GM21367 (cell line): Measurements from ENCODE around the gene GAREM2.
A peak's percentile ranks its signal among the peaks of the same experiment; 100 is the strongest.

Experiments
- ATAC-seq: cut with Tn5 transposase; IDR thresholded peaks from one replicate; pipeline ENCODE4 v1.9.1; 2021; ENCODE audit not compliant: unreplicated experiment

GAREM2 gene

GRCh38 chr2:26187114-26187513 lies 14.2 kb downstream of the GAREM2 start:
- ATAC-seq, result no peak

- ATAC-seq, result no peak
Observed at GRCh38 chr2:26187537-26188104, 14.7 kb downstream of the GAREM2 start.

GRCh38 chr2:26189123-26189522 lies 16.2 kb downstream of the GAREM2 start:
- ATAC-seq, result no peak

DNA sequence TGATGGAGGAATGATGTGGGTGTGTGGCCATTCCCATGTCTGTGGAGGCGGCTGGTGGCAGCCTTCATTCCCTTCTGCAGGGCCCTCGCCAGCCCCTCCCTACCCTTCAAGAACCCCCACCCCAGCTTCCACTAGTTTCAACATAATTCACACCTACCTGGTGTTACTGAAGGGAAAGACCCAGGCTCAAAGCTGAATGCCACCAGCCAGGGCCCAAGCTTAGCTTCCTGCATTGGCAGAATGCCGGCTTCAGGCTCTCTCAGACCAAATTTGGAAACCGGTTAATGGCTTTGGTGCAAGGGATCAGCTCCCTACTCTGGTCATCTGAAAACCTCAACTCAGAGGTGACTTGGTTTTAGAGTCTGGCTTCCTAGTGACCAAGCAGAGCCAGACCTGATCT lies 16.9 kb downstream of the GAREM2 start:
- no peak for ATAC-seq

- no peak for ATAC-seq
Observed at GRCh38 chr2:26190369-26190768, 17.5 kb downstream of the GAREM2 start.

- ATAC-seq, result no peak
Observed at GRCh38 chr2:26191316-26192159, 18.6 kb downstream of the GAREM2 start.

GRCh38 chr2:26193578-26194231 lies 20.8 kb downstream of the GAREM2 start:
- no peak for ATAC-seq

GRCh38 chr2:26195040-26195984 lies 22.4 kb downstream of the GAREM2 start:
- no peak for ATAC-seq

DNA sequence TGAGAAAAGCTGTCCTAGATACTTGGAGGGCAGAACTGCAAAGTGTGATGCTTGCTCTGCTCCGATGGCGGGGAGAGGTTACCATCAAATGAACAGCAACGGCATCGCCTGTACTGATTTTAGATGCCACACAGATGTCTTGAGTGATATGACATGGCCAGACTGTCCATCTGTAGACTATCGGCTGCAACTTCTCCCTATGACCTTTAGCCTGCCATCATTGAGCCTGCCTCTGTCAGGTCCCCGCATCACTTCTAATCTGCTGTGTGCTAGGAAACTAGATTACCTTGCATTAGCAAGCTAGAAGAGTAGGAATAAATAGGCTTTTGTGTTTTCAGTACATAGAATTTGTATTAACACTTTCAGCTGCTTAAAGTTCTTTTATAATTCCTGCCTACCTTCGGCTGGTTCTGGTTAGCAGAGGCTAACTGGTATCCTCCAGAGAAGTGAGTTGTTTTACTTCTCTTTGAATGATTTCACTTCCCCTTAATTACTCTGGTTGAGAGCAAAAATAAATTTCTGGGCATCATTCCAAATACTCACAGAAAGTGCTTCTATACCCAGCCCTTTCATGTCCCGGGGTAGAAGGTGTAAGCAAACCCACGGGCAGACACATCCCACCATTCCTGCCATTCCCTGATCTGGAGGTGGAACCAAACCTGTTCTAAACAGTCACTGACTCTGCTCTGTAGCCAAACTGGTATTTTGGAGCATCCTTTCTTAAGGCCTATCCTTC lies 24.0 kb downstream of the GAREM2 start:
- ATAC-seq, result peak; percentile 60

GRCh38 chr2:26197516-26197915 lies 24.6 kb downstream of the GAREM2 start:
- no peak for ATAC-seq

DNA sequence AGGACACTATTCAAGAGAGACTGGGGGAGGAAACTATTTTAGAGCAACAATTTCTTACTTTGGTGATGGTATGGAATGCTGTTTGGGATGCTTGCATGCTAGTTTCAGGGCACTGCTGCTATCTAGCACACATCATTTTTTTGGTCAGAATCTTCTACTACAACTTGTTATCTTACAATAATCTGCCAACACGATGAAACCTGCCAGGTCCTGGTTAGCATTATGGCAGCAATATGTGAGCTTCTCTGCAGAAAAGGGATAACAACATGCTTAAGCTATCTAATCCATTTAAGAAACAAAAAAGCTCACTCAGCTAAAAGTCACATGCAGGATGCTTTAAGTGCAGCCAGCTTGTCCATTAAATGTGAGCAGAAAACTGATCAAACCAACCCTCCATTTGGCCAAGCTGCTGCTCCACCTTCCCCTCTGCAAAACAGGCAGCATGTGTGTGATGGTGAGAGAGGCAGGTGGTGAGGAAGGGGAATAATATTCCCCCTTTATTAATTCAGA lies 30.1 kb downstream of the GAREM2 start:
- ATAC-seq, result no peak

DNA sequence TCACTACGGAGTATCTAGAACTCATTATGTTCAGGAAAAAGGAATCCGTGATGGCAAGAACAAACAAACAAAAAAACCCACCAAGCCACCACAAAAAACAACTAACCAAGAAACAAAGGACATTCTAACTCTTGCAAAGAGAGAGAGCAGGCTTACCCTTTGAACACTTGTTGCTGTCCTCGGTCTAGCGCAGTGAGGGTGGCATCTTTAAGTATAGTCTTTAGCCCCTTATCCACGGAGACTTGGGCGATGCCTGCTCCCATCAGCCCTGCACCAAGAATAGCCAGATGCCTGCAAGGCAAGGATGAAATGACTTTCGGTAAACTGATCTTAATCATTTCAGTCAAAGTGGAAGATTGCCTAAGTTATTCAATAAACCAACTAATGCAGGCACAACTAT lies 31.0 kb downstream of the GAREM2 start:
- no peak for ATAC-seq

- no peak for ATAC-seq
Observed at GRCh38 chr2:26212011-26212410, 39.1 kb downstream of the GAREM2 start.

- no peak for ATAC-seq
Observed at GRCh38 chr2:26214759-26215158, 41.9 kb downstream of the GAREM2 start.

DNA sequence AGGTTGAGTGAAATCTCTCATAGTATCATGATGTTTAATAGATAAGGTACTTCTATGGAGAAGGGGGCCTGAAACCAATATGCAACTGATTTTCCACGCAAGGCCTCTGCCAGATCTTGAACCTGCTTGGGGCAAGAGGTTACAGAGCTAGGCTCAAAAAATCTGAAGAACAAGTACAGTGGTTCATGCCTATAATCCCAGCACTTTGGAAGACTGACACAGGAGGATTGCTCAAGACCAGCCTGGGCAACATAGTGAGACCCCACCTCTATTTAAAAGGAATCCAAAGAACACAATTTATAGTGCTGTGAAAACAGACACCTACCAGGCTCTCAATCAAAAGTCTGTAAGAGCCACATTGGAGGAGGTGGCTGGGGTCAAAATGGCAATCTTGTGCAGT lies 42.9 kb downstream of the GAREM2 start:
- ATAC-seq, result no peak

DNA sequence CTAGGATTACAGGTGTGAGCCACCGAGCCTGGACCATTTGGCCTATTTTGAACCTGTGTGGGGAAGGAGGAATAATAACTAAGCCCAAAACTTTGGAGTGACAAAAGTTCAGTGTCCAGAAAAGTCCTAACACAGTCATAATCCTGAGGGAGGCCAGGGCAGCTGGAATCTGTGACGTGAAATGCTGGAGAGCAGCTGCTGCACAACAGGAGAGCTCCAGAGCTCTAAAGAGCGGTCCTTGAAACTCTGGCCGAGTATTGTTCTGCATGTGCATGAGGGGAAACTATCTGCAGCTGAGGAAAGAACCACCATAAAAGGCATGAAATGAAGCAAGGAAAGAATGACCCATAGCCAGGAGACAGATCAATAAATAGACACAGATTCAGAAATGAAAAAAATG lies 43.7 kb downstream of the GAREM2 start:
- no peak for ATAC-seq

GRCh38 chr2:26217720-26218119 lies 44.8 kb downstream of the GAREM2 start:
- ATAC-seq, result no peak

DNA sequence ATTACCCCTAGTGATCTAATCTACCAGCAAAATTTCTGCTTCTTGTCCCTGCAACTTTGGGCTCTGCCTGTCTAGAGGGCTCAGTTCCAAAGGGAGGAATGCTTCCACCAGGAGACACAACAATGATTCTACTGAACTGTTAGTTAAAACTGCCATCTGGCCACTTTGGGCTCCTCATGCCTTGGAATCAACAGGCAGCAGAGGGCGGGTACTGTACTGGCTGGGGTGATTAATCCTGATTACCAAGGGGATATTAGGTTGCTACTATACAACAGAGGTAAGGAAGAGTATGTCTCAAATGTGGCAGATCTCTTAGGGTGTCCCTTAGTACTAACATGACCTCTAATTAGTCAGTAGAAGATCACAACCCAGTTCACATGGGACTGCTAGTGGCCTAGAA lies 50.1 kb downstream of the GAREM2 start:
- ATAC-seq, result no peak

- no peak for ATAC-seq
Observed at GRCh38 chr2:26224095-26224494, 51.2 kb downstream of the GAREM2 start.

DNA sequence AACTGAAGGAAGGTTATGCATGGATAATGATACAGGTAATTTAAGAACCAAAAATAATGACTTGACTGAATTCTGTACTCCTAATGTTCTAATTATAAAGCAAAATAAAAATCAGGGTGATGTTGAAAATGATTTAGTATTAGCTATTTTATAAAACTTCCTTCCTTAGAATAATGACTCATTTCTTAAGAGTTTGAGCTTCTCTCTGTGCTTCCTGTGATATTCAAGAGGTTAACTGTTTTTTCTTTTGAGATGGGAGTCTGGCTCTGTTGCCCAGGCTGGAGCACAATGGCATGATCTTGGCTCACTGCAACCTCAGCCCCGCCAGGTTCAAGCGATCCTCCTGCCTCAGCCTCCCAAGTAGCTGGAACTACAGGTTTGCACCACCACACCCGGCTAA lies 56.7 kb downstream of the GAREM2 start:
- ATAC-seq, result no peak
